ENCODE measurements around the gene HIPK3.

Gene HIPK3

DNA sequence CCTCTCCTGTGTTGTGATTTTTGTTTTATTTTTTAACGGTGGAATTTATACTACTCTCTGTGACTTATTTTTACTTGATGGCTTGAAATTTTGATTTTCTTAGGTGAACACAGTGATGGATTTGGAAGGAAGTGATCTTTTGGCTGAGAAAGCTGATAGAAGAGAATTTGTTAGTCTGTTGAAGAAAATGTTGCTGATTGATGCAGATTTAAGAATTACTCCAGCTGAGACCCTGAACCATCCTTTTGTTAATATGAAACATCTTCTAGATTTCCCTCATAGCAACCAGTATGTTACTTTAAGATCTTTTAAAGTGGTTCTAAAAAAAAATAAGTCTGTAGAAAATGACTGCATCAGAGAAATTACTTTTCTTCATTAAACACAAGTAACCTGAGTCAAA lies 82.1 kb downstream of the HIPK3 start (continued):
- no peak for TF ChIP-seq ZNF626 (tag by site-specific recombination; IDR thresholded peaks at IDR 0.05)

- ChIA-PET POLR2A (no interaction called here), CTCF (interaction anchor here (0.6 kb wide), 1 partner anchor 339 kb away, joined by 3 read pairs; no protein-coding TSS in a partner anchor)
Measured at GRCh38 chr11:33344611-33345010, 87.4 kb downstream of the HIPK3 start.

DNA sequence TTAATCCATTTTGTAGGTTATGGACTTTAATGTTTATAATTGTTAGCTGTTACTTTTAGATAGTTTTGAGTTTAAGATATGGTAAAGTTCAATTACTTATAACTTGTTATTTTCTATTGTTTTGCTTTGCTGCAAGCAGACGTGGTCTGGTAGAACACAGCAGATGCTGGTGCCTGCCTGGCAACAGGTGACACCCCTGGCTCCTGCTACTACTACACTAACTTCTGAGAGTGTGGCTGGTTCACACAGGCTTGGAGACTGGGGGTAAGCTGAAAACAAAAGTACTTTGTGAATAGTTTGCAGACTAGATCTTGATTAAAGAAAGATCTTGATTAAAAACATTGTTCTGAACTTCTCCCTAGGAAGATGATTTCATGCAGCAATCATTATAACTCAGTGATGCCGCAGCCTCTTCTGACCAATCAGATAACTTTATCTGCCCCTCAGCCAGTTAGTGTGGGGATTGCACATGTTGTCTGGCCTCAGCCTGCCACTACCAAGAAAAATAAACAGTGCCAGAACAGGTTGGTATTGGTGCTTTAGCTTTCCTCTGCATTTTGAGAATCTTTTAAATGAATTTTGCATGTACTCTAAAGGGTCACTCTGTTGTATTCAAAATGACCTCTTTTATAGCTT lies 90.4 kb downstream of the HIPK3 start:
- CTCF ChIA-PET, result interaction anchor here (0.7 to 1.1 kb wide), 2 partner anchors 194 to 382 kb away, joined by 4 to 6 read pairs; no protein-coding TSS in a partner anchor
- TF ChIP-seq ZNF19 (tag by site-specific recombination; IDR thresholded peaks at IDR 0.05; ENCODE audit: low read depth) (no peak), SCRT1 (tag by site-specific recombination; IDR thresholded peaks at IDR 0.05; ENCODE audit: borderline replicate concordance) (peak; percentile 50; the same call in 1 of the 2 replicates), SCRT2 (tag by site-specific recombination; IDR thresholded peaks at IDR 0.05) (peak; percentile 63; the same call in 1 of the 2 replicates)
- no peak overlapping the region for H3K4me3 ChIP-seq (ENCODE audit: low read depth, low read length)
- H3K36me3 ChIP-seq (ENCODE audit: control insufficient read depth in 2 of 2, insufficient read depth in 1 of 2, low read length in 2 of 2), result peaks cover 5 to 66% of the 10 kb centered on the region in 2 experiments
- H3K9me3 ChIP-seq (ENCODE audit: control insufficient read depth, insufficient read depth, low read depth, low read length), result no peaks in the 10 kb centered on the region
- H3K27ac ChIP-seq (ENCODE audit: extremely low read depth, low read depth, low read length), result no peak overlapping the region
- POLR2A ChIA-PET, result no interaction called here
- H3K4me1 ChIP-seq (ENCODE audit: control insufficient read depth, insufficient read depth, low read length), result no peaks in the 10 kb centered on the region

More at GRCh38 chr11:33344611-33345010, 87.4 kb downstream of the HIPK3 start:
- H3K9me3 ChIP-seq (ENCODE audit: control insufficient read depth, insufficient read depth, low read depth, low read length), result no peaks in the 10 kb centered on the region
- H3K4me1 ChIP-seq (ENCODE audit: control insufficient read depth, insufficient read depth, low read length), result no peaks in the 10 kb centered on the region
- H3K27ac ChIP-seq (ENCODE audit: extremely low read depth, low read depth, low read length), result no peak overlapping the region
- no peak for TF ChIP-seq ZNF670 (tag by site-specific recombination; IDR thresholded peaks at IDR 0.05; ENCODE audit: low read depth)
- TF ChIP-seq, protein P1, sequence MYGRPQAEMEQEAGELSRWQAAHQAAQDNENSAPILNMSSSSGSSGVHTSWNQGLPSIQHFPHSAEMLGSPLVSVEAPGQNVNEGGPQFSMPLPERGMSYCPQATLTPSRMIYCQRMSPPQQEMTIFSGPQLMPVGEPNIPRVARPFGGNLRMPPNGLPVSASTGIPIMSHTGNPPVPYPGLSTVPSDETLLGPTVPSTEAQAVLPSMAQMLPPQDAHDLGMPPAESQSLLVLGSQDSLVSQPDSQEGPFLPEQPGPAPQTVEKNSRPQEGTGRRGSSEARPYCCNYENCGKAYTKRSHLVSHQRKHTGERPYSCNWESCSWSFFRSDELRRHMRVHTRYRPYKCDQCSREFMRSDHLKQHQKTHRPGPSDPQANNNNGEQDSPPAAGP (tag by site-specific recombination; IDR thresholded peaks at IDR 0.05), result no peak
- TF ChIP-seq ZBTB20 (tag by site-specific recombination; IDR thresholded peaks at IDR 0.05), result no peak
- no peak for TF ChIP-seq ZNF302 (tag by site-specific recombination; IDR thresholded peaks at IDR 0.05; ENCODE audit: low read depth)
- TF ChIP-seq ZNF174 (tag by site-specific recombination; IDR thresholded peaks at IDR 0.05), result no peak
- TF ChIP-seq, protein P2, sequence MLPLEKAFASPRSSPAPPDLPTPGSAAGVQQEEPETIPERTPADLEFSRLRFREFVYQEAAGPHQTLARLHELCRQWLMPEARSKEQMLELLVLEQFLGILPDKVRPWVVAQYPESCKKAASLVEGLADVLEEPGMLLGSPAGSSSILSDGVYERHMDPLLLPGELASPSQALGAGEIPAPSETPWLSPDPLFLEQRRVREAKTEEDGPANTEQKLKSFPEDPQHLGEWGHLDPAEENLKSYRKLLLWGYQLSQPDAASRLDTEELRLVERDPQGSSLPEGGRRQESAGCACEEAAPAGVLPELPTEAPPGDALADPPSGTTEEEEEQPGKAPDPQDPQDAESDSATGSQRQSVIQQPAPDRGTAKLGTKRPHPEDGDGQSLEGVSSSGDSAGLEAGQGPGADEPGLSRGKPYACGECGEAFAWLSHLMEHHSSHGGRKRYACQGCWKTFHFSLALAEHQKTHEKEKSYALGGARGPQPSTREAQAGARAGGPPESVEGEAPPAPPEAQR (tag by site-specific recombination; IDR thresholded peaks at IDR 0.05), result no peak
- TF ChIP-seq ZFP37 (tag by site-specific recombination; IDR thresholded peaks at IDR 0.05), result no peak
- TF ChIP-seq ZNF585B (tag by site-specific recombination; IDR thresholded peaks at IDR 0.05), result no peak
- TF ChIP-seq ZBTB7A (tag by site-specific recombination; IDR thresholded peaks at IDR 0.05; ENCODE audit: low read depth), result no peak
- TF ChIP-seq, protein P3, sequence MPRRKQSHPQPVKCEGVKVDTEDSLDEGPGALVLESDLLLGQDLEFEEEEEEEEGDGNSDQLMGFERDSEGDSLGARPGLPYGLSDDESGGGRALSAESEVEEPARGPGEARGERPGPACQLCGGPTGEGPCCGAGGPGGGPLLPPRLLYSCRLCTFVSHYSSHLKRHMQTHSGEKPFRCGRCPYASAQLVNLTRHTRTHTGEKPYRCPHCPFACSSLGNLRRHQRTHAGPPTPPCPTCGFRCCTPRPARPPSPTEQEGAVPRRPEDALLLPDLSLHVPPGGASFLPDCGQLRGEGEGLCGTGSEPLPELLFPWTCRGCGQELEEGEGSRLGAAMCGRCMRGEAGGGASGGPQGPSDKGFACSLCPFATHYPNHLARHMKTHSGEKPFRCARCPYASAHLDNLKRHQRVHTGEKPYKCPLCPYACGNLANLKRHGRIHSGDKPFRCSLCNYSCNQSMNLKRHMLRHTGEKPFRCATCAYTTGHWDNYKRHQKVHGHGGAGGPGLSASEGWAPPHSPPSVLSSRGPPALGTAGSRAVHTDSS (tag by site-specific recombination; IDR thresholded peaks at IDR 0.05), result no peak
- TF ChIP-seq MZF1 (tag by site-specific recombination; IDR thresholded peaks at IDR 0.05; ENCODE audit: borderline replicate concordance), result no peak
- TF ChIP-seq HOXD13 (CRISPR knock-in tag; IDR thresholded peaks at IDR 0.05; ENCODE audit: borderline replicate concordance), result no peak
- no peak for TF ChIP-seq ZNF223 (tag by site-specific recombination; IDR thresholded peaks at IDR 0.05)
- no peak for TF ChIP-seq ZEB2 (tag by site-specific recombination; IDR thresholded peaks at IDR 0.05)
- TF ChIP-seq ZNF155 (tag by site-specific recombination; IDR thresholded peaks at IDR 0.05), result no peak
- H3K4me3 ChIP-seq (ENCODE audit: low read depth, low read length), result no peak overlapping the region
- H3K36me3 ChIP-seq (ENCODE audit: control insufficient read depth in 2 of 2, insufficient read depth in 1 of 2, low read length in 2 of 2), result peaks cover 5 to 63% of the 10 kb centered on the region in 2 experiments
